GDM1 (cell line): ENCODE data around the gene HPD.
"Not testable (repeated sequence)": the region's sequence is repeated elsewhere in the genome, so short reads cannot be mapped to it uniquely, and the experiment has no call there.

Experiments
- DNase-seq: peaks from one replicate; lab custom pipeline; 2025; lab: John Stamatoyannopoulos, UW

Gene HPD

DNA sequence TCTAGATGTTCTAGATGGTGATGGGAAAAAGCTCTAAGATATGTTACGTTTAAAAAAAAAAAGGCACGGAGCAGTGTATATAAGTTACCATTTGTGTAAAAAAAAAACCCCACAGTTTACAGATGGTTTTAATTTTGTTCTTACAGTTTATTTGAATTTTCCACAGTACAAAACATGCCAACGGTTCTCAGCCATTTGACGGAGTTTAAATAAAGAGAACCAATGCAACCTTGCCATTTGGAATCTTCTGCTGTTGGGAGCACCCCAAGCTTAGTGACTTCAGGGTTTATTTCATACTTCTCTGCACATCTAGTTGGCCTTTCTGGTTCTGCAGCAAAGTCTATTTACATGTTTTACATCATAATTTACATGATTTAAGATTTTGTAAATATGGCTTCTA, 7.7 kb upstream of the HPD start:
- no peak for DNase-seq

DNA sequence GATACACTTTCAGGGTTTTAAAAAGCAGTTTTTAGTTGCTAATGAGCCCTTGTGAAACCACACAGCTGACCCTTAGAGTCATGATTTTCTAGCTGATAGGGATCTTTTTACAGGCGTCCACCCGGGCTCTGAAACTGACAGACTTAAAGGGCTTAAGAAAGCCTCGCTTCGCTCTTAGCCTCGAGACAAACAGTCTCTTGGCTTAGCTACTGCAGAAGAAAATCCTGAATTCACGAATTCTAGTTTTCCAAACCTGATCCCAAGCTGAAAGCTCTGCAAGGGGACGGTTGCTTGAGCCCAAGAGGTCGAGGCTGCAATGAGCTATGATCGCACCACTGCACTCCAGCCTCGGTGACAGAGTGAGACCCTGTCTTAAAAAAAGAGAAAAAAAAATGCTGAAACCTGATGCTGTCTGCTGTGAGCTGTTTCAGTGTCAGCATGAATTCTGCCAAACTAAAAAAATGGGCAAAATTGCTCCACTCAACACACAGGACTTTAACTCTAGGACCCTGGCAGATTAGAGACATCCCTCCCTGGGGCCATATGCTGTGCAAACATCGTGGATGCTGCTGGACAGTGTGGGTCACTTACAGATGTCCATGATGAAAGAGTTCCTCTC, 3.1 kb upstream of the HPD start:
- no peak for DNase-seq

DNA sequence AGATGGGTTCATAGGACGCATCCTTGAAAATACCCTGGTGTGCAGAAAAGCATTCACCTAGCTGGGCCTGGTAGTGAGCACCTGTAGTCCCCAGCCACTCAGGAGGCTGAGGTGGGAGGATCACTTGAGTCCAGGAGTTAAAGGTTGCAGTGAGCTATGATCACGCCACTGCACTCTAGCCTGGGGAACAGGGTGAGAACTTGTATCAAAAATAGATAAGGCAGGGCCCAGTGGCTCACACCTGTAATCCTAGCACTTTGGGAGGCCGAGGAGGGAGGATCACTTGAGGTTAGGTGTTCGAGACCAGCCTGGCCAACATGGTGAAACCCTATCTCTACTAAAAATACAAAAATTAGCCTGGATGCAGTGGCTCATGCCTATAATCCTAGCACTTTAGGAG, 2.0 kb upstream of the HPD start:
- not testable (repeated sequence) for DNase-seq

DNA sequence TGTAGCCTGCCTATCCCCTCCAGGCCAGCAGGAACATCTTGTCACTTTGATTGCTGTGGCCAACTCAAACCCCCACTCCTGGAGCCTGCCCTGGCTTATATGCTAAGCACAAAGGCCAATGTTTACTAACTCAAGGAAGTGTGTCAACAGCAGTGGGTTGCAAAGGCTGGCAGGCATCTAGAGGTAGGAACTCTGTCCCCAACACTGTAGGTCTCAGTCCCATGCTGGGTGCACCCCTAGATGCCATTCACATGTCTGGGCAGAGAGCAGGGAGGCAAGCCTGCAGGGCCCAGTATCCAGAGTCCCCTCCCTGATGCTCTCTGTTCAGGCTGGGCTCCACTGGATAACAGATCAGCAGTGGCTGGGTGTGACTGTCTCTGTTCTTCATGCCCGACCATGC, 1.6 kb upstream of the HPD start:
- no peak for DNase-seq

DNA sequence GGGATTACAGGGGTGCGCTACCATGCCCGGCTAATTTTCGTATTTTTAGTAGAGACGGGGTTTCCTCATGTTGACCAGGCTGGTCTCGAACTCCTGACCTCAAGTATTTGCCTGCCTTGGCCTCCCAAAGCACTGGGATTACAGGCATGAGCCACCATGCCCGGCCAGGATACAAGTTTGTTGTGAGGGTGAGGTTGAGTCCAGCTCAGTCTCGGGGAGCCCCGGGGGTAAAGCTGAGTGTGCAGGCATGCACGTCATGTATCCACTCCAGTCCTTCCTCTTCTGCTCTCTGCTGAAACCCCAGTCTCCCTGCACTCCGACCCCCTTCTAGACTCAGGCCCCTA, 369 bp downstream of the HPD start:
- DNase-seq: no peak

DNA sequence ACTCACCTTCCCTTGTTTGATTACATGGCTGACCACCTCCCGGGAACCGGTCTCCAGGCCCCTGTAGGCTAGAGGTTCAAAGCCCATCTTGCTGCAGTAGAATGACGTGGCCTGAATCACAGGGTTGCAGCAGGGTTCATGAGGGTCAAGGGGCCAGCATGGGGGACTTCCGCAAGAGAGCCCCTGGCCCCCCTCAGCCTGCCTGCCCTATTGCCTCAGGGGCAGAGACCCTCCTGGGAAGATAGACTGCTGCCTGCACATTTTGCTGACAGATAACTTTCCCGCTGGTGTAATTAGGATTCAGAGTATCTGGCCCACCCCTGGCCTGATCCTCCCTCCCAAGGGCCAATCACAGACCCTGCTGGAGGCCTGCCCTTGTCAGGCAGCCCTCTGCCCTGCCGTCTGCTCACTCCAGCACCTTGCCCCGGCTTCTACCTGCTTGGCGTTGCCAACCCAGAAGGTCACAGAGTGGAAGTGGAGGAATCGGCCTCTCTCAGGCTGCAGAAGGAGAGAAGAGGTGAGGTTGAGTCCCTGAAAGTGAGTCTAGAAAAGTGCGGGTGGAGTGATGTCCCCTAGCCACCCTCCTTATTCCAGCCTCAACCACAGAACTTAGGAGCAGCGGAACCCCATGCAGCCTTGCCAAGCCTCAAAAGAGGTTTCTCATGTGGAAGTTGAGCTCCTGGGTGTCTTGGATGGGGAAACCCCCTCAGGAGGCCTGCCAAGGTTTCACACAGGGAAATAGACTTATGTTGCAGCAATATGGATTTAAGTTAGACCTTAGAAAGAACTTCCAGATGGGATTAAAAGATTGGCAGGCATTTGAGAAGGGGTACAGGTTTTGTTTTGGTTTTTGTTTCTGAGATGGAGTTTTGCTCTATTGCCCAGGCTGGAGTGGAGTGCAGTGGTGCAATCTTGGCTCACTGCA, 1.1 kb downstream of the HPD start:
- no peak for DNase-seq

DNA sequence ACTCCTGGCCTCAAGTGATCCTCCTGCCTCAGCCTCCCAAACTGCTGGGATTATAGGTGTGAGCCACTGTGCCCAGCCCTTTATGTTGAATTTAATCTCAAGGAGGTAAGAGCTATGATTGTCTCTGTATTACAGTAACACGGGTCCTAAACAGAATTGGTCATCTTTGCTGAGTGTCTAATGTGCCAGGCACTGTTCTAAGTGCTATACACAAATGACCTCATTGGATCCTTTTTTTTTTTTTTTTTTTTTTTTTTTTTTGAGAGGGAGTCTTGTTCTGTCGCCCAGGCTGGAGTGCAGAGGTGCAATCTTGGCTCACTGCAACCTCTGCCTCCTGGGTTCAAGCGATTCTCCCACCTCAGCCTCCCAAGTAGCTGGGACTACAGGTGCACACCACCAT, 6.3 kb downstream of the HPD start:
- not testable (repeated sequence) for DNase-seq

DNA sequence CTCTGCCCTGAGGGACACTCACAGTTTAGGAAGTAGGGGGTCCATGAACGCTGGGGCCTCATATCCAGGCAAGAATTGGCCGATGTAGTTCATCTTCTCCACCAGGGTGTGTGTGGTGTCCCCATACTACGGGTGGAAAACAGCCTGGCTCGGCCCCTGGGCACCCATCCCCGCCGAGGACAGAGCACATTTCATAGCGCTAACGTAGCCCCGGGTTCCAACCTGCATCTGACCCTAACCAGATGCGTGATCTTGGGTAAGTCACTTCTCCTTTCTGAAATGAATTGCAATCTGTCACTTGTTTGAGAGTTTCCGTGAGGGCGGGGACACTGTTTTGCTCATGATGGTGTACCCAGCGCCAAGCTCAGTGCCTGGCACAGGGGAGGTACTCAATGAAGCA, 9.0 kb downstream of the HPD start:
- no peak for DNase-seq

DNA sequence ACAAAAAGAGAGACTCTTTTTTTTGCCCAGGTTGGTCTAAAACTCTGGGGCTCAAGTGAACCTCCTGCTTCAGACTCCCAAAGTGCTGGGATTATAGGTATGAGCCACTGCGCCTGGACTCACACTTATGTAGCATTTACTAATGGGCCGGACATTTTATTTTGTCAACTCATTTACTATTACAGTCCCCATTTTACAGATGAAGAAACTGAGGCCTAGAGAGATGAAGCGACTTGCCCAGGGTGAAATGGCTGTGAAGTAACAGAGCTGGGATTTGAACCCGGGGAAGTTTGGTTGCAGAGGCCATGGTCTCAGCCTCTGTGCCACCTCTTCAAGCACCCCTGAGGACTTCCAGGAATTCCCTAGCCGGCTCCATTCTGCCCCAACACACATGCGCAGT, 9.4 kb downstream of the HPD start:
- DNase-seq: no peak

DNA sequence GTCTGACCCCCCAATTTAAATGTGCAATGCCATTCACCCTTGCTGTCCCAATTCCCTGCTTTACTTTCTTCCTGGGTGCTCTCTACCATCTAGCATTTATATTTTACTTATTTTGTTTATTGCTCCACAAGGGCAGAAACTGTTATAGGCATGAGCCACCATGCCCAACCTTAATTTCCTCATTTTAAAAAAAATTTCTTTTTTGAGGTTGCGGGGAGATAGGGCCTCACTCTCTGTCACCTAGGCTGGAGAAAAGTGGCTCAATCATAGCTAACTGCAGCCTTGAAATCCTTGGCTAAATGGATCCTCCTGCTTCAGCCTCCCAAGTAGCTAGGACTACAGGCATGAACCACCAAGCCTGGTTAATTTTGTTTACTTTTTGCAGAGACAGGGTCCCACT, 13.0 kb downstream of the HPD start:
- DNase-seq: no peak

DNA sequence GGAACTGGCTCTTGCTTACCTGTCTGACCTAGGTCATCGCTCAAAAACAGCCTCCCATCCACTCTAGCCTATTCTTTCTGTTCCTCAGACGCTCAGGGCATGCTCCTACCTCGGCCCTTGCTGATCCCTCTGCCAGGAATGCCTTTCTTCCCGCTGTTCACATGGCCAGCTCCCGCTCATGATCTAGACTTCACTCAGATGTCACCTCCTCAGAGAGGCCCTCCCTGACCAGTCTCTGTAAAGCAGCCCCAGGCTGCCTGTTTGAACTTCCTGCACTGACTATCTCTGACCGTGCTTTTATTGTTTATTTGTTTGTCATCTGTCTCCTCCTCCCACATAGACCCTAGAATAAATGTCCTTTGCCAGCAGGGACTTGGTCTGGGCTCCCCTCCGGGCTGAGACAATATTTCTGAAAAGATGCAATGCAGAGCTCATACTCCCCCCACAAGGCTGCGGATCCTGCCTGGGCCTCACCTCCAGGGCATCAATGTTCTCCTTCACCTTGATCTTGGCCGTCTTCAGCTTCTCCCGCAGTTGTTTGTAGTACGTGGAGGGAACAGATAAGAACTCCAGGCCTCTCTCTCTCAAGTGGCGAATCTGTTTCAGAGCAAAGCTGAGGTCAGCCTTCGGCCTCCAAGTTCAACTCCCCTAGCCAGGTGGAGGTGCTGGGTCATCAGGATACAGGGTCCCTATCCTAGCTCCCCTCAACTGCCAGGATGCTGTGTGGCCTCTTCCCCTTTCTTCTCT, 15.2 kb downstream of the HPD start:
- no peak for DNase-seq

DNA sequence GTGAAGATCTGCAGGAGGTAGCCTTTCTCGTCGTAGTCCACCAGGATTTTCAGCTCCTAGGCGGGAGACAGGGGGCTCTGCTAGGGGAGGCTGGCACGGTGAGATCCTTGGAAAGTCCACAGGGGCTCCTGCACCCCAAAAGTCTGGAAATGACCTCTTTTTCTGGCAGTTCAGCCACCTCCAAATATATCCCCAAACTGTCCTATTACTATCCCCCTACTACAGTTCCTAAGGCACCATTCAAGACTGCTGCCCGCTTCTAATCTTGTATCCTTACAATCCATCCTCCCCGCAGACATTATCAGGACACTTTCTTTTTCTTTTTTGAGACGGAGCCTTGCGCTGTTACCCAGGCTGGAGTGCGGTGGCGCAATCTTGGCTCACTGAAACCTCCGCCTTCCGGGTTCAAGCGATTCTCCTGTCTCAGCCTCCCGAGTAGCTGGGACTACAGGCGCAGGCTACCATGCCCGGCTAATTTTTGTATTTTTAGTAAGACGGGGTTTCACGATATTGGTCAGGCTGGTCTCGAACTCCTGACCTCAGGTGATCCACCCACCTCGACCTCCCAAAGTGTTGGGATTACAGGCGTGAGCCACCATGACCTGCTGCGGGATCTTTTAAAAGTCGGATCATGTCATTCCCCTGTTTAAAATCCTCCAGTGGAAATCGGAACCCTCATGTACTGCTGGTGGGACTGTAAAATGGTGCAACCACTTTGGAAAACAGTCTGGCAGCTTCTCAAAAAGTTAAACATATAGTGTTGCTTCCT, 18.5 kb downstream of the HPD start:
- DNase-seq: no peak

DNA sequence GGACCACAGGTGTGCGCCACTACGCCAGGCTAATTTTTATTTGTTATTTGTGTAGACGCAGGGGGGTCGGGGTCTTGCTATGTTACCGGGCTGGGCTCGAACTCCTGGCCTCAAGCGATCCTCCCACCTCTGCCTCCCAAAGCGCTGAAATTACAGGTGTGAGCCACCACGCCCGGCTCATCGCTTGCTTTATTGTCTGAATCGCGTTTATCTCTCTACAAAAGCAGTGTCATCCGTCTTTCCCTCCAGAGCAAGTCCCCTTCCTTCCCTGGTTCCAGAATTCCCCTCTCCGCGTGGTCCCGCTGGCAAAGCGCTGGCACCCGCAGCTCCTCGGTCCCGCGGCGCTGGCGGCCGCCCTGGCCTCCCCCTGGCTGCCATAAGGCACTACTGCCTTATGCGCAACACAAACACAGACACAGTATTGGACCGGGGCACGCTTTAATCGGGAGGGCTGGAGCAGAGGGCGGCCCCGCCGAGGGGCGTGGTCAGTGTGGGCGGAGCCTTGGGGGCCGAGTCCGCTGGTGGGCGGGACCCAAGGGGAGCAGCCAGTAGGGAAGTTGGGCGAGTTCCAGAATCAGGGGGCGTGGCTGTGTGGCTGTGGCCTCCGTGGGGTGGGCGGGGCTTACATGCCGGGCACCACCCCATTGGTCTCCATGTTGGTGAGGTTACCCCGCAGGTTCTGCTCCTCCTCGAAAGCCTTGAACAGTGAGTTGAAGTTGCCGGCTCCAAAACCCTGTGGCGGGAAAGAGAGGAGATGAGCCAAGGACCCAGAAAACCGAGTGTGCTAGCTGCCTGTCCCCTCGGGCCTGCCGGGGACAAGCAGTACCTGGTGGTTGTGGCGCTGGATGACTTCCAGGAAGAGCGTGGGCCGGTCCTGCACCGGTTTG, 19.3 kb downstream of the HPD start:
- DNase-seq: peak; percentile 99

DNA sequence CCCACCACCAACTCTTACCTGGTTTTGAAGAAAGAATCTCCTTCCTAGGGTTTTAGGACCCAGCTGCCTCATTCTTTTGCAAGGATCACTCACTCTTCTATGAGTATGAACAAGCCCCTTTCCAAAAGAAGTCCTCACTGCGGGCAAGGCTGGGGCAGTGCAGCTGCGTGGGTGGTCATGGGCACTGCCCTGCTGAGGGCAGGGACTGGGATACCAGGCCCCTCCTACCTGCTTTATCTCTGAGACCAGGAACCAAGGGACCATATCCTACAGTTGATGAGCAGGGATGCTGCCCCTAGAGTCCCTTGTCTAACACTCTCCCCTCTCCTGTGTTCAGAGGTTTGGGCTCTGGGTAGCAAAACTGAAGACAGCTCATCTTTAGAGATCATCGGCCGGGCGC, 20.5 kb downstream of the HPD start:
- DNase-seq: no peak

DNA sequence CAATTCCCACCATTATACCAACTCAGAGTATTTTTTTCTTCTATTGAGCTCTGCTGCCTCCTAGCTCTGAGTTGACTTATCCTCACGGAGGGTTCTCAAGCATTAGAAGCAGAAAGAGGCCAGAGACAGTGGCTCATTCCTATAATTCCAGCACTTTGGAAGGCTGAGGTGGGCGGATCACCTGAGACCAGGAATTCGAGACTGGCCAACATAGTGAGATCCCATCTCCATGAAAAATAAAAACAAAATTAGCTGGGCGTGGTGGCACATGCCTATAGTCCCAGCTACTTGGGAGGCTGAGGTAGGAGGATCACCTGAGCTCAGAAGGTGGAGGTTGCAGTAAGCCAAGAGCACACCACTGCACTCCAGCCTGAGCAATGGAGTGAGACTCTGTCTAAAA, 21.0 kb downstream of the HPD start:
- DNase-seq: no peak

DNA sequence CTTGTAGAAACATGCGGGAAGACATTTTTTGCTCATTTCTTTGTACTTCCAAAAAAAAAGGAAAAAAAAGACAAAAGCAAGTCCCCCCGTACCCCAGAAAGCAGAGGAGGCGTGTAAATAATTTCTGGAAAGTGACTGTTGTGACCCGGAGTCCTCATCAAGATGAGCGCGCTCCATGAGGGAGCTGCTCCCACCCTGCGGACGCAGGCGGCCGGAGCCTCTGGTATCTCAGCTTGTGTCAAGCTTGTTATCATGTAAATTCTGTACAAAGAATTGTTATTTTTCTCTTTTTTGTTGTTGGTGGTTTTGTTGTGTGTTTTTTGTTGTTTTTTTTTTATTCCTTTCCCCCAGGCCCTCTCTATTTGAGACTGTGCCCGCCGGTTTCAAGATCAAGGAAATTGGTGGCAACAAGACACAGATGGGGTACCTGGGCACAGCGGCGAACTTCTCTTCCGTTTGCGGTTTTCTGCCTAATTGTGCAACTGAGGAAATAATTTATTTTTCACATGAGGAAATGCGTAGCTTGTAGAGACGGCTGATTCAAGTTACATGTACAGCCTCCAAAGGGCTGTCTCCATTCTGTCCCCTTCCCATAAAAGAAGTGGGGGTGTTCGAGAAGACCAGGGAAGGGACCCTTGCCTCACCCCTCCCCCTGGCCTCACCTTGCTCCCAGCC, 27.0 kb downstream of the HPD start:
- DNase-seq: no peak

DNA sequence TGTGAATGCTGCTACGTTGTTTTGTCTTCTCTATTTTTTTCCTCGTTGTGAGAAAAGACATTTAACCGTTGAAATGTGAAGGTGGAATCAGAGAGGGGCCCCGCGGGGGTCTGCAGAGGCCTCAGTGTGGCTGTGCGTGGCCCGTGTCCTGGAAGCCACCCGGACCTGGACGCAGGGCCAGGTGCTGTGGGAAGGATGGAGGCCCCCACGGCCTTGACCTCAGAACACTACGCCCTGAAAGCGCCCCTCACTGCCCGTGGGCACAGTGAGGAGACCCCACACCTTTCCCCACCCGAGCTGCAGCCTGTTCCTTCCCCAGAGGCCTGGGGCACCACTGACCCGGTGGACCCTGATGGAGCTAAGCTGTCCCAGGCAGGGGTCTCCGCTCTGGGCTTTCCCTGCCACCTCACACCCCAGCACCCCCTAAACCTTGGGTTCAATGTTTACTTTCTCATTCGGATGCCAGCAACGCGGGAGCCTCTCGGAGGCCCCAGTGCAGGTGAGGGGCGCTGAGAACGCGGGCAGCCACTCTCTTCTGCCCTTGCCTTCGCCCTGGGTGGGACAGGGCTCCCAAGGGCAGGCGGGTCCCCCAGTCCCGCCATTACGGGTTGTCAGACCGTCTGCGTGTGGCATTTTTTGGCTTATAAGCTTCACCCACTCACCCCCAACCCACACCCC, 27.9 kb downstream of the HPD start:
- DNase-seq: no peak

DNA sequence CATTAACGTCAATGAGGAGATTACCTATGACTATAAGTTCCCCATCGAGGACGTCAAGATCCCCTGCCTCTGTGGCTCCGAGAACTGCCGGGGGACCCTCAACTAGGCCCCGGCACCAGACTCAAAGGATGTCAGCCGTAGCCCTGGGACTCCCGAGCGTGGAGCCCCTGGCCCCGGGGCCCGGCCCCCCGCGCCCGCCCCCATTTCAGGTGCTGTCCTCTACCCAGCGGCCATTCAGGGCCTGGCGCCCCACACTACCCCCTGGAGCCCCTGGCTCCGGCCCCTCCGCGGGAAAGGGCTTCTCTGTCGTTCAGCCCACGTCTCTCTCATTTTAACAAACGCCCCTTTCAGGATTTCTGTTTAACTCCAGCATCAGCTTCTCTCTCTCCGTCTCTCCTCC, 28.5 kb downstream of the HPD start:
- DNase-seq: no peak

DNA sequence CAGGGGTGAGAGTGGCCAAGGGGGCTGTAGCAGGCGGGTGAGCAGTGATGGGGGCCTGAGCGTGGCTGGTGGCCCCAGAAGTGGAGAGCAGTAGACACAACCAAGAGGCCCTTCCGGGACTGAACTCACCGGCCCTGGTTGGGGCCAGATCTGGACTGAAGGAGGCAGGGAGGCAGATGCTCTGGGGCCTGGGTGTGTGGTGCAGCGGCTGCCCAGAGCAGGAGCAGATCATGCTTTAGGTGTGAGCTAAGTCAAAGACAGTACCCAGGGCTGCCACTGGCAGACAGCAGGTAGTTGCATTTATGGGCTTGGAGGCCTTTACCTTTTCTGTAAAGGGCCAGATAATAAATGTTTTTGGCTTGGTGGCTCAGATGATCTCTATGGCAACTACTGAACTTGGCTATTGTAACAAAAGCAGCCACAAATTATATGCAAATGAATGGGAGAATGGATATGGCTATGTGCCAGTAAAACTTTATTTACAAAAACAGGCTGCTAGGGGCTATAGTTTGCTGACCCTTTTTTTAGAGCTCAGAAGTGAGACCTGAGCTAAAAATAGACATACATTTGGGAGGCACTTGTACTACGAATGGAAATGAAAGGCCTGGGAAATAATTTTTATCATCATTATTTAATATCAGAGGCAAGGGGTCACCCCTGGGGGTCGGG, 29.3 kb downstream of the HPD start:
- DNase-seq: no peak

DNA sequence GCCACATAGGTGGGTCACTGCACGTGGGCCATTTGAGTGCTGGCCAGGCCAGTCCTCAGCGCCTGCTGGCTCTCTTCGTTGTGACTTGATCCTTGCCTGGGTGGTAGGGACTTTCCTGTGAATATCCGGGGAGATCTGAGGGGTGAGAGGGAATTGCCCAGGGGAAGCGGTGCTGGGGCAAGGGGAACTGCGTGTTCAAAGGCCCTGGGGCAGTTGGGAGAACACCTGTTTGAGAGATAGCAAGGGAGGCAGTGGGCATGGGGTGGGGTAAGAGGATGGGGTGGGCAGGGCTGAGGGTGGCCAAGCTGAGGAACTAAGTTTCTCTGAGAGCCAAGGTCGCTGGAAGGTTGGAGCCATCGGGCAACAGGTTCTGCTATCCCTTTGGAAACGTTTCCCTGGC, 29.8 kb downstream of the HPD start:
- DNase-seq: no peak
